Measurements from ENCODE around the gene LSM6.

GRCh38 chr4:146224326-146224966 lies 48.9 kb downstream of the LSM6 start:
- TF ChIP-seq POLR2AphosphoS5 (IDR thresholded peaks at IDR 0.05; ENCODE audit: borderline replicate concordance, low read depth, low read length) (no peak), EZH2 (IDR thresholded peaks at IDR 0.05) (no peak)
